ENCODE data around the gene VASN.

DNA sequence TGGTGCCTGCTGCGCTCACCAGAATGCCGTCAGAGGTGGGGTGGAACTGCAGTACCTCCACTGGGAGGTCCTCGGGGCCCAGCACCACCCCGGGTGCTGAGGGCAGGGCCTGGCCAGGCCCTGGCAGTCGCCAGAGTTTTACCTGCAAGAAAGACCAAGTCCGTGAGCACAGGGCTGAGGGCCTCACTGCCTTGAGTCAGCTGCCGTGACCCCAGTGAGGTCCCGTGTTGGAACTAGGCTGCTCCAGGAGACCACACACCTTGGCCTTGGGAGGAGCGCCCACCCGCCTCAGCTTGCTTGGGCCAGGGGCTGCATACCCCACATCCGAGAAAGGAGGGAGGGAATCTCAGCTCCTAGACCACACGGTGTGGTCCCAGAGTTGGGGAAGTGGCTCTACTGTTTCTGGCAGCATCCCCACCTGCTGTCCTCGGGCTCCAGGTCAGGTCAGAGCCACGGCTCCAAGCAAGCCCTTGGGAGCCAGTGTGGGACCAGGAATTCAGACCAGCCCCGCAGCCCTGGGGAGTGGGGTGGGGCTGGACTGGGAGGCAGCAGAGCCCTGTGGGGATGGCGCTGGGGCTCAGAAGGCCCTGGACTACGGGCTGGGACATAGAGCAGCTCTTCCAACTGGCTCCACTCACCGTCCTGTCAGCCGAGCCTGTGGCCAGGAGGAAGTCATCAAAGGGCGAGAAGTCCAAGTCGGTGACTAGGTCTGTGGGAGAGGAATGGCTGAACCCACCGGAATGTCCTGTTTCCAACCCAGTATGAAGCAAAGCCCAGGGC is 36.1 kb downstream of the VASN start:
- TF ChIP-seq, protein P1, sequence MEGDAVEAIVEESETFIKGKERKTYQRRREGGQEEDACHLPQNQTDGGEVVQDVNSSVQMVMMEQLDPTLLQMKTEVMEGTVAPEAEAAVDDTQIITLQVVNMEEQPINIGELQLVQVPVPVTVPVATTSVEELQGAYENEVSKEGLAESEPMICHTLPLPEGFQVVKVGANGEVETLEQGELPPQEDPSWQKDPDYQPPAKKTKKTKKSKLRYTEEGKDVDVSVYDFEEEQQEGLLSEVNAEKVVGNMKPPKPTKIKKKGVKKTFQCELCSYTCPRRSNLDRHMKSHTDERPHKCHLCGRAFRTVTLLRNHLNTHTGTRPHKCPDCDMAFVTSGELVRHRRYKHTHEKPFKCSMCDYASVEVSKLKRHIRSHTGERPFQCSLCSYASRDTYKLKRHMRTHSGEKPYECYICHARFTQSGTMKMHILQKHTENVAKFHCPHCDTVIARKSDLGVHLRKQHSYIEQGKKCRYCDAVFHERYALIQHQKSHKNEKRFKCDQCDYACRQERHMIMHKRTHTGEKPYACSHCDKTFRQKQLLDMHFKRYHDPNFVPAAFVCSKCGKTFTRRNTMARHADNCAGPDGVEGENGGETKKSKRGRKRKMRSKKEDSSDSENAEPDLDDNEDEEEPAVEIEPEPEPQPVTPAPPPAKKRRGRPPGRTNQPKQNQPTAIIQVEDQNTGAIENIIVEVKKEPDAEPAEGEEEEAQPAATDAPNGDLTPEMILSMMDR (IDR thresholded peaks at IDR 0.05; ENCODE audit: borderline replicate concordance, extremely low read depth, low read length, poor library complexity, severe bottlenecking) = no peak
- no peak for TF ChIP-seq EZH2 (IDR thresholded peaks at IDR 0.05; ENCODE audit: borderline replicate concordance, low read depth, low read length, severe bottlenecking)

Measured in DND-41 (cell line).